Prostate gland (tissue), 2 donors: Measurements from ENCODE around the gene ADARB1.

Experiments
- POLR2A ChIP-seq: fragments of 450-650 bp; IDR thresholded peaks from one replicate; pipeline ENCODE4 v1.6.1; 2016; ENCODE audit warnings: antibody characterized with exemption, mild to moderate bottlenecking
- TF ChIP-seq, protein P1 (sequence below), 4 experiments: fragments of 200-600 bp in 2 of 4; fragments of 450-650 bp in 2 of 4; sonication (generic) in 2 of 4; IDR thresholded peaks; 1 replicate in 3 of 4; 2 replicates in 1 of 4; pipeline ENCODE4 v1.5.1; 2016 to 2019; ENCODE audit warnings: antibody characterized with exemption in 4 of 4, mild to moderate bottlenecking in 2 of 4, moderate library complexity in 2 of 4

- TF ChIP-seq, protein P1, sequence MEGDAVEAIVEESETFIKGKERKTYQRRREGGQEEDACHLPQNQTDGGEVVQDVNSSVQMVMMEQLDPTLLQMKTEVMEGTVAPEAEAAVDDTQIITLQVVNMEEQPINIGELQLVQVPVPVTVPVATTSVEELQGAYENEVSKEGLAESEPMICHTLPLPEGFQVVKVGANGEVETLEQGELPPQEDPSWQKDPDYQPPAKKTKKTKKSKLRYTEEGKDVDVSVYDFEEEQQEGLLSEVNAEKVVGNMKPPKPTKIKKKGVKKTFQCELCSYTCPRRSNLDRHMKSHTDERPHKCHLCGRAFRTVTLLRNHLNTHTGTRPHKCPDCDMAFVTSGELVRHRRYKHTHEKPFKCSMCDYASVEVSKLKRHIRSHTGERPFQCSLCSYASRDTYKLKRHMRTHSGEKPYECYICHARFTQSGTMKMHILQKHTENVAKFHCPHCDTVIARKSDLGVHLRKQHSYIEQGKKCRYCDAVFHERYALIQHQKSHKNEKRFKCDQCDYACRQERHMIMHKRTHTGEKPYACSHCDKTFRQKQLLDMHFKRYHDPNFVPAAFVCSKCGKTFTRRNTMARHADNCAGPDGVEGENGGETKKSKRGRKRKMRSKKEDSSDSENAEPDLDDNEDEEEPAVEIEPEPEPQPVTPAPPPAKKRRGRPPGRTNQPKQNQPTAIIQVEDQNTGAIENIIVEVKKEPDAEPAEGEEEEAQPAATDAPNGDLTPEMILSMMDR (IDR thresholded peaks at IDR 0.05): no peak
- TF ChIP-seq POLR2A: no peak
Measured at GRCh38 chr21:45032332-45032731, 42.0 kb upstream of the ADARB1 start.
